Ureter (tissue), 1 donor: Measurements from ENCODE around the gene TMEM222. TPM values are rescaled to one million over a fixed set of nuclear protein-coding genes. Genes with fewer than 3 reads are reported as not detected.
A peak's percentile ranks its signal among the peaks of the same experiment; 100 is the strongest.
"Not testable (repeated sequence)": the region's sequence is repeated elsewhere in the genome, so short reads cannot be mapped to it uniquely, and the experiment has no call there.

Experiments used
- DNase-seq: peaks from one replicate; pipeline ENCODE4 v3.0.0-alpha.2; 2020; ENCODE audit warnings: low spot score
- total RNA-seq: library from RNA; stranded (reverse); gene quantifications from one replicate; pipeline ENCODE4 v1.2.4, GENCODE V29; 2023
- donor health status: DM: yes; HTN: yes; CAD: no.

TMEM222 gene, protein sequence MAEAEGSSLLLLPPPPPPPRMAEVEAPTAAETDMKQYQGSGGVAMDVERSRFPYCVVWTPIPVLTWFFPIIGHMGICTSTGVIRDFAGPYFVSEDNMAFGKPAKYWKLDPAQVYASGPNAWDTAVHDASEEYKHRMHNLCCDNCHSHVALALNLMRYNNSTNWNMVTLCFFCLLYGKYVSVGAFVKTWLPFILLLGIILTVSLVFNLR
- 54.1 TPM for total RNA-seq

DNA sequence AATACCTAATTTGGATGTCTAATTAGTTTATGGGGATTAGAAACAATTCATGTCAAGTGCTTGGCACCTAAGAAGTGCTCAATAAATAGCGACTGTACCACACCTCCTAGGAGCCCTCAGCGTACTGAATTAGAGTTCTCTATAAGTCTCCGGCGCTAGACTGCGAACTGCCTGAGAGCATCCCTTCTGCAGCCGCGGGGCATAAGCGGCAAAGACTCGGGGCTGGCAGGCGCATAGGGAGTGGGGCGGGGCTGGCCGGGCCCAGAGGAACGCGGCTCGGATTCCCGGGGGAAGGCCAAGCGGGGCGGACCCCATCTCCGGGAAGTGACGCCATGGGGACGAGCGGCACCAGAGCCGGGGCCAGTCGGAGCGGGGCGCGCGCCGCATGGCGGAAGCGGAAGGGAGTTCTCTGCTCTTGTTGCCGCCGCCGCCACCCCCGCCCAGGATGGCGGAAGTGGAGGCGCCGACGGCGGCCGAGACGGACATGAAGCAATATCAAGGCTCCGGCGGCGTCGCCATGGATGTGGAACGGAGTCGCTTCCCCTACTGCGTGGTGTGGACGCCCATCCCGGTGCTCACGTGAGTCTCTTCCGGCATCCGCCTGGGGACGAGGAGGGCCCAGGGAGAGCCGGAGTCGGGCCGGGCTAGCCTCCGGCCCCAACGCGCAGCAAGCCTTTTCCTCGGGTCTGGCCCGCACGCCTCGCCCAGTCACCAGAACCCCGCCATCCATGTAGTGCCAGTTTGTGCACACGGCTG is at the start of gene TMEM222:
TSS of gene TMEM222 (plus strand) at position 351 of the 756 bp plus-strand sequence. CDS start at position 386, 35 bp downstream.
- peak; percentile 98 for DNase-seq

DNA sequence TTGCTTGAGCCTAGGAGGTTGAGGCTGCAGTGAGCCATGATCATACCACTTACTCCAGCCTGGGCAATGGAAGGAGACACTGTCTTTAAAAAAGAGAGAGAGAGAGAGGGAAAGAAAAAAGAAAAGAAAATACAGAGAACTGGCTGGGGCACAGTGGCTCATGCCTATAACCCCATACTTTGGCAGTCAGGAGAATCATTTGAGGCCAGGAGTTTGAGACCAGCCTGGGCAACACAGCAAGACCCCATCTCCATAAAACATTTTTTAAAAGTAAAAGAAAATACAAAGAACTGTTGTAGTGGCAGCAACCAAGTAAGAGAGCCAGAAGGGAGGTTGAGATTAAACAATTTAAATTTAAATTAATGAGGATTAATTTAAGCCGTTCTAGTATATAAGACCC is 47.8 kb upstream of the TMEM222 start:
- no peak for DNase-seq

DNA sequence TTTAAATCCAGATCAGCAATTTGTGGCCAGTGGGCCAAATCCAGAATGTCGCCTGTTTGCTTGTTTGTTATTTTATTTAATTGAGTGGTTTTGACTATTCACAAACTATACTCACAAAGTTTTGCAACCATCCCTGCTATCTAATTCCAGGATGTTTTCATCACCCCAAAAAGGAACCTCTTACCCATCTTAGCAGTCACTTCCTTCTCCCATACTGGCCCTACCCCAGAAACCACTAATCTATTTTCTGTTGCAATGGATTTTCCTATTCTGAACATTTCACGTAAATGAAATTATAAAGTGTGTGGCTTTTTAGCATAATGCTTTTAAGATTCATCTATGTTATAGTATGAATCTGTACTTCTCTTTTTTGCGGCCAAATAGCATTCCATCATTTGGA is 46.3 kb upstream of the TMEM222 start:
- DNase-seq: no peak

DNA sequence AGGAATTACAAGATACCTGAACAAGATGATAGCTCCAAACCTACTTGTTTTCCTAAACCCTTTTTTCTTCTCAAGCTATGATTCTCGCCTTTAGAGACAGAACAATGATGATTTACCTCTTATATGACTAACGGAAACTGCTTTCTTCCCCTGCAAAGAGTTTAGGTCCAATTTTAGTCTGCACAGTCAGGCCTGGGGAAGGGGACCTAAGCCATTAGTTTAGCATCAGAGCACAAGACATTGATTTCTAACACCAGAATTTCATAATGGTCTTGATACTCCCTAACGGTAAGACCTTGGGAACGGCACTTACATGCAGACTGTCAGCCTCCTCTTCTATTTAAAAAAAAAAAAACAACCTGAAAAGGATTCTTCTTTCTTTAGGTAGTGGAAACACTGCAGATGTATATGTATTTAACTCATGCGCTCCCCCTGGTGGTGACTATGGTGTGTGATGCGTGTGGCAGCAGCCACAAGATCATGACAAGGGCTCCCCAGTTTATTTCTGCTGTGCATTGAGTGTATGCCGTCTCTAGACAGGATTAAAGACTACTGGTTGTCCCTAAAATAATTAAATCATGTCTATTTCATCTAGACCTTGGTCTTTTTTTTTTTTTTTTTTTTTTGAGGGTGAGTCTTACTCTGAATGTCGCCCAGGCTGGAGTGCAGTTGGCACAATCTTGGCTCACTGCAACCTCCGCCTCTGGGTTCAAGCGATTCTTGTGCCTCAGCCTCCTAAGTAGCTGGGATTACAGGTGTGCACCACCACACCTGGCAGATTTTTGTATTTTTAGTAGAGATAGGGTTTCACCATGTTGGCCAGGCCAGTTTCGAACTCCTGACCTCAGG is 37.3 kb upstream of the TMEM222 start:
- DNase-seq: peak; percentile 89

DNA sequence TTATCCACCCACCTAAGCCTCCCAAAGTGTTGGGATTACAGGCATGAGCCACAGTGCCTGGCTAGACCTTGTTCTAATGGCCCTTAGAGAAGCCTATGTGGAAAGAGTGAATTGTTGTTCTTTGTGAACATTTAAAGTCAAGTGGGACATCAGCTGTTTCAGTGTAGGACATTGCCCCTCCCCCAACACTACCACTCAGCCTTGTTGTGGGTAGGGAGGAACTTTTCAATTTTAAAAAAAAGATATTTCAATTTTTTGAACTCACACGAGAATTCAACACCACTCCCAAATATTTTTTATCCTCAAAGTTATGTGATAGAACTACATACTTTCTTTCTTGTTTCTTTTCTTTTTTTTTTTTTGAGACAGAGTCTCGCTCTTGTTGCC is 36.7 kb upstream of the TMEM222 start:
- DNase-seq: no peak

DNA sequence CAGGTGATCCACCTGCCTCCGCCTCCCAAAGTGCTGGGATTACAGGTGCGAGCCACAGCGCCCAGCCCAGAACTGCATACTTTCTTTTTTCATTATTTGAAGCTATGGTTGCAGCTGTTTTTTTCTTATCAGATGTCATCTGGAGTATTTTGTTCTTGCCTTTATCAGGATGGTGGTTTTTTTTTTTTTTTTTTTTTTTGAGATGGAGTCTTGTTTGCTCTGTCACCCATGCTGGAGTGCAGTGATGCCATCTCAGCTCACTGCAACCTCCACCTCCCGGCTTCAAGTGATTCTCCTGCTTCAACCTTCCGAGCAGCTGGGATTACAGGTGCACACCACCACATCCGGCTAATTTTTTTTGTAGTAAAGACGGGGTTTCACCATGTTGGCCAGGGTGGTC is 36.1 kb upstream of the TMEM222 start:
- not testable (repeated sequence) for DNase-seq

DNA sequence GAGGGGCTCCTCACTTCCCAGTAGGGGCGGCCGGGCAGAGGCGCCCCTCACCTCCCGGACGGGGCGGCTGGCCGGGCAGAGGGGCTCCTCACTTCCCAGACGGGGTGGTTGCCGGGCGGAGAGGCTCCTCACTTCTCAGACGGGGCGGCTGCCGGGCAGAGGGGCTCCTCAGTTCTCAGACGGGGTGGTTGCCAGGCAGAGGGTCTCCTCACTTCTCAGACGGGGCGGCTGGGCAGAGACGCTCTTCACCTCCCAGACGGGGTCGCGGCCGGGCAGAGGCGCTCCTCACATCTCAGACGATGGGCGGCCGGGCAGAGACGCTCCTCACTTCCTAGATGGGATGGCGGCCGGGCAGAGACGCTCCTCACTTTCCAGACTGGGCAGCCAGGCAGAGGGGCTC is 32.8 kb upstream of the TMEM222 start:
- DNase-seq: not testable (repeated sequence)

DNA sequence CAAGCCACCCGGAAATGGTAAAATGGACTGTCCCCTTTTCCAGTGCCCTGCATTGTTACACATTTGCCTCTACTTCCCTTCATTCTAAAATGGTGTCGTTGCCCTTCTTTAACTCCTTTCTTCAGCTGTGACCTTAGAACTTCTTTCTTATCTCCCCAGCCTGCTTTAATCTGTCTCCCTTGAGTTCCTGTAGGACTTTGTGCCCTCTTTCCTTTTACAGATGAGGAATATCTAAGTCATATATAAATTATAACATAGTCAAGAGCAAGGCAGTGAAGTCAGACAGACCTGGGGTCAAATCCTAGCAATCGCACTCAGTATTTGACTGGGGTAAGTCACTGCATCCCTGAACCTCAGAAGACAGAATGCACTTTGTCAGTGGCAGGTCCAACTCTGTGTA is 31.4 kb upstream of the TMEM222 start:
- no peak for DNase-seq

DNA sequence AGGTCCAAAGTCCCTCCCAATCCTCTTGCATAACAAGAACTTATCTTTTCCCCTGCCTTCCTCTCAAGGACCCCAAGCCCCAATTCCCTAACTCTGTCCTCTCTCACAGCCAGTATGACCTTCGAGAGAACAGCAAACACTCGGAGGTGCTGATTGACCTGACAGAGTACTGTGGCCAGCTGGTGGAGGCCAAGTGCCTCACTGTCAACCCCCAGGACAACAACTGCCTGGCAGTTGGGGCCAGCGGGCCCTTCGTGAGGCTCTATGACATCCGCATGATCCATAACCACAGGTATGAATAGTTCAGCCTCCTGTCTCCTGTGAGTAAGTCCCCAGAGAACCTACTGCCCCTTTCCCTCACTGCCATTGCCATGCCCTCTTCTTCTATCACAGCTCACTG is 29.9 kb upstream of the TMEM222 start:
- no peak for DNase-seq

DNA sequence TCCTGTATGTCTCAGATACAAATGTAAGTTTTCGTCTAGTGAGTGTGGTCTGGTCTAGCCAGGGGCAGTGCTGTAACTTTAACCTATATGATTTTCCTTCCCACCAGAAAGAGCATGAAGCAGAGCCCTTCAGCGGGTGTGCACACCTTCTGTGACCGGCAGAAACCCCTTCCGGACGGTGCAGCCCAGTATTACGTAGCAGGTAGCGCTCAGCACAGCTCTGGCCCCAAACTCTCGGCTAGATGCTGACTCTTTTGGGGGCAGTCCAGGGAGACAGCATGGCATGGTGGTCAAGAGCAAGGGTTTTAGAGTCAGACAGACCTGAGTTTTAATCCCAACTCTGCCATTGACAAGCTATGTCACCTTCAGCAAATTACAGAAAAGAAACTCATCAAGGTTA is 28.0 kb upstream of the TMEM222 start:
- no peak for DNase-seq

DNA sequence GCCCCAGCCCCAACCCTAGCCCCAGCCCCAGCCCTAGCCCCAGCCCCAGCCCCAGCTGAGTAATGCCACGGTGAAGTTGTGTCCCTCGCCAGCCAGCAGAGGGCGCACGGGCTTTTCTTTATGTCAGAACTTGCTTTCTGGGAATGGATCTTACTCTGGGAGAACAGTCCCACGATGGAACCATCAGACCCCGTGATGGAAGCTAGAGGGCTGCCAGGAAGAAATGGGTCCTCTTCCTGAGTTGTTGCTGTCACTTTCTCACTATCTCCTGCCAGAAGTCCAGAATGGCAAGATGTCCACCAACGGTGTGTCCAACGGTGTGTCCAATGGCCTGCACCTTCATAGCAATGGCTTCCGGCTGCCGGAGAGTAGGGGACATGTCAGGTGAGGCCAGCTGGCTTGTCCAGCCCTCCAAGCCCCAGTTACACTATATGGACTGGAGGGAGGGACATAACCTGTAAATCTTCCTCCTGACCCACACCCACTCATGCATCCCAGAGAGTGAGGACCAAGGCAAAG is 25.1 kb upstream of the TMEM222 start:
- peak; percentile 74 for DNase-seq

DNA sequence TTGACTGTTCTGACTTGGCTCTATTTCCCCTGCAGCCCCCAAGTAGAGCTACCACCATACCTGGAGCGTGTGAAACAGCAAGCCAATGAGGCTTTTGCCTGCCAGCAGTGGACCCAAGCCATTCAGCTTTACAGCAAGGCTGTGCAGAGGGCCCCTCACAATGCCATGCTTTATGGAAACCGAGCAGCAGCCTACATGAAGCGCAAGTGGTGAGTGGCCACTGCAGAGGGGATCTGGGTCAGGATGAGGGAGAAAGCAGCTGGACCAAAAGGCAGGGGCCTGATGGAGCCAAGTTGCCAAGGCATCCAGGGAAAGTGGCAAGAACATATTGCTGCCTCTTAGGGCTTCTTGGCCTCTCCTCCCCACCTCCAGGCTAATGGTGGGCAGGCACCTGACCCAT is 24.1 kb upstream of the TMEM222 start:
- DNase-seq: no peak

DNA sequence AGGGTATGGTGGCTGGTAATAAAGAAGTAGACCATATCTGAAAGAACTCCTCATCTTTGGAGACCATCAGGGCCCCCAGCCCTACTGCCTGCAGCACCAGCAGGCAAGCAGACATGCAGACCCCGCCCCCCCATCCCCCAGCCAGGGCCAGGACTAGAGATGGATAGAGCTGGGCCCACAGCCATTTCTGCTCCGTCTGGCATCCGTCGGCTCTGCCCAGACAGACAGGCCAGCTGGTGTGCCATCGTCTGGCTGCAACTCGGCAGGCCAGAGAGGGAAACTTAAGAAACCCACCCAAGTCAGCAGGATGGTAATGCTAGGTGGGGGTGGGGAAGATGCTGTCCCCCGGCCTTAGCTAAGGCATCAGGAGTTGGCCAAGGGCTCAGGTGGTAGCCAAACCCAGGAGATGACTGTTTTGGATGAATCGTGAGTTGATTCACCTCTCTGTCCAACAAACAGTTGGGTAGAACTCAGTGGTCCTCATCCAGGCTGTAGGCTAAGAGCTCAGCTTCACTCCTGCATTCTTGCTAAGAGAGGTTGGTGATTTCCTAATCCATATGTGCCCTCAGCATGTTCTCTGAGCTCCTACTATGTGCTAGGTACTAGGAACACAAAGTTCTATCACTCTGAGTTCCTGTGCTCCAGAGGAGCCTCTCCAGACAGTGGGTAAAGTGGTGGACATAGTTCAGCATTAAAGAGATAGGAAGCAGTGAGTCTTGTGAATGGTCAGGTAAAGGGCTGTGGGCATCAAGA is 23.2 kb upstream of the TMEM222 start:
- DNase-seq: no peak

DNA sequence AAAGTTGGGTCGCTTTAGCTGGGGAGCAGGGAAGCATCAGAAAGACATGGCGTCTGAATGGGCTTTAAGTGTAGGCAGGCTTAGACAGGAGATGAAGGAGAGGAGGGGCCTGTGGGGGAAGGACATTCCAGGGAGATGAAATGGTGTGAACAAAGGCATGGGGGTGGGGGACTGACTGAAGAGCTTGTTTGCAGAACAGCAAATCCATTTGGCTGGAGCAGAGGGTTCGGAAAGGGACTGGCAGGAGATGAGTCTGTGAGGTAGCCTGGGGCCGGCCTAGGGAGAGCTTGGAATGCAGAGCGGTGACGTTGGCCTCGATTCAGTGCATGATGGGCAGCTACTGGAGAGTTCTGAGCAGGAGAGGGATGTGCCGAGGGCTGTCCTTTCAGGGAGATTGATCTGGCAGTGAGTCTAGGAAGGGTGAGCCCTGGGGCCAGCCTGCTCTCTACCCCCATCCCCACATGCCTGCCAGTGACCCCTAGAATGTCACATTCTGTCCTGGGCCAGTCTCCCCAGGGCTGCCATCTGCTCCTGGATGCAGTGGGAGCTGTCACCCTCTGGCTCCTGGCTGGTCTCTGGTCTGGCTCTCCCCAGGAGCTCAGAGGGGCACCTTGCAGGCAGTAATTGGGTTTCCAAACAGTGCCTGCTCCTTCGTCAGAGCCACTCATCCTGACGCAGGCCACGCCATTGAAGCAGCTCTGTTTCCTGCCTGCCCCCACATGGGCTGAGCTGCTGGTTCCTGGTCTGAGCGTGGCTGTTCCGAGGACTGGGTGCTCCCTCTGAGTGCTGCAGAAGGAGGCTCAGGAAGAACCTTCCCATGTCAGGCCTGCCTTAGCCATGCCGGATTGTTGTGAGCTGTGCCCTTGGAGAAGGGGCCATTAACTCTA is 22.3 kb upstream of the TMEM222 start:
- peak; percentile 85 for DNase-seq

DNA sequence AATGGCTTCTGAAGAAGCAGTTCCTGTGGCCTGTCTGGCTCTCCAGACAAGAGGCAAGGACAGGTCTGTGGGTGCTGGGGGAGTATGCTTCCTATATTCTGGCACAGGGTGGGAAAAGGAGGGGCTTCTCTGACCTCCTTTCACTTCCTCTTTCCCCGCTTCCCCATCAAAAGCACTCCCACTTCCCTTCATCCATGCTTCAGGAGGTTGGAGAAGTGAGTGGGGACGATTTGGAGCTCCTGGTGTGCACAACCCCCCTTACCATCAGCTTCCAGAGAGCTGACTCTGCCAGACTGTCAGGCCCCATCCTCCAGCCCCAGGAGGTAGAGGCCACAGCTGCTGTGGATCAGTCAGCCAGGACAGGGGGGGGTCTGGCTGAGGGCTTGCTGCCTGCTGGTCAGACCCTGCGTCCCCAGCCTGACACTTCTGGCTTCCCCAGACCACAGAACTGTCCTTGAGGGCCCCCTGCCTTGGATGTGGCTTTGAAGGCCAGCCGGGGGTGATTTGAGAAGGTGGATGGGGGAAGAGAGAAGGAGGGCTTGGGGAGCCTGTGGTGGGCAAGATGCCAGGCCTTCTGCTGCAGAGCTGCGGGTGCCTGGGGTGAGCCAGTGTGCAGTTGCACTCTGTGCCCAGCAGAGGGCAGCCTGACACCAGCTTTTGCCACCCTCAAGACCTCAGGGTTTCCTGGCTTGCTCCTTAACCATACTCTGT is 21.5 kb upstream of the TMEM222 start:
- DNase-seq: peak; percentile 88

DNA sequence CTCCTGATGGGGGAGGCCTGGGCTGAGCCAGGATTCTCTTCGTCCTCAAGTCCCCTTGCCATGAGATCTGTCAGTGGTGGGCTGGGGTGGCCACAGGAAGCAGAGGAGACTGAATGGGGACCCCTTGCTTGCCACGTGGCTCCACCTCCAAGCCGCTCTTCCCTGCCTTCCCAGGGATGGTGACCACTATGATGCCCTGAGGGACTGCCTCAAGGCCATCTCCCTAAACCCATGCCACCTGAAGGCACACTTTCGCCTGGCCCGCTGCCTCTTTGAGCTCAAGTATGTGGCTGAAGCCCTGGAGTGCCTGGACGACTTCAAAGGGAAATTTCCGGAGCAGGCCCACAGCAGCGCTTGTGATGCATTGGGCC is 20.9 kb upstream of the TMEM222 start:
- DNase-seq: no peak

DNA sequence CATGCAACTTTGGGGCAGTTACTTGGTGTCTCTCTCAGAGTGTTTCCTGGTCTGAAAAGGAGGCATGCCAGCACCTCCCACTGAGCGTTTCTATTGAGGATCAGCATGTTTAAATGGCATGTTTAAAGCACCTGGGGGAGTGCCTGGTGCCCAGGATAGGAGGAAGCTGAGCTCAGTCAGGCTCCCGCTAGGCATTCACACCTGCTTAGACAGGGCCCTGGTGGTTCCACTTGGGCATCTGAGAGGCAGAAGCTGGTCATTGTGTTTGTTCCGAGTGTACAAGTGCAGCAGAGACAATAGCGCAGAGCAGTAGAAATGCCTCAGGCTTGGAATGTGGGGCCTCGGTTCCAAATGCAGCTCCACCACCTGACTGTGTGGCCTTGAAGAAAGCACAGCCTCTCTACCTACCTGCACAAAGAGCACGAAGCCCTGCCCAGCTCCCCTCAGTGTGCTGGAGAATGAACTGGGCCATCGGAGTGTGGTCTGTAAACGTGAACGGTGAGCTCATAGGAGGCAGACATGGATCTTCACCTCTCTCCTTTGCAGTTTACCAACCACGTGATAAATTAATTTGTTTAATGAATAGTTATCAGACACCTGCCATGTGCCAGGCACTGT is 20.3 kb upstream of the TMEM222 start:
- DNase-seq: no peak

DNA sequence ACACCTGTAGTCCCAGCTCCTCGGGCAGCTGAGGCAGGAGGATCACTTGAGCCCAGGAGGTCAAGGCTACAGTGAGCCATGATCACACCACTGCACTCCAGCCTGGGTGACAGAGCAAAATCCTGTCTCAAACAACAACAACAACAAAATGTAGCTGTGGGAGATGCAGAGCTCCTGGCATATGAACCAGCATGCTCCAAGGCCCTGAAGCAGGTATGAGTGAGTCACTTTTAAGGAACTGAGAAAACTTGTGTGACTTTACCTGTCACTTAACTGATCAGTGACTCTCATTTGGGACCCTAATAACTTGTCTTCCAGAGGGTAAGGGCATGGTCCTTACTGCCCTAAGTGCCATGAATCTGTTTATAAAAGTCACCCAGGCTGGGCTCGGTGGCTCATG is 19.4 kb upstream of the TMEM222 start:
- DNase-seq: no peak

DNA sequence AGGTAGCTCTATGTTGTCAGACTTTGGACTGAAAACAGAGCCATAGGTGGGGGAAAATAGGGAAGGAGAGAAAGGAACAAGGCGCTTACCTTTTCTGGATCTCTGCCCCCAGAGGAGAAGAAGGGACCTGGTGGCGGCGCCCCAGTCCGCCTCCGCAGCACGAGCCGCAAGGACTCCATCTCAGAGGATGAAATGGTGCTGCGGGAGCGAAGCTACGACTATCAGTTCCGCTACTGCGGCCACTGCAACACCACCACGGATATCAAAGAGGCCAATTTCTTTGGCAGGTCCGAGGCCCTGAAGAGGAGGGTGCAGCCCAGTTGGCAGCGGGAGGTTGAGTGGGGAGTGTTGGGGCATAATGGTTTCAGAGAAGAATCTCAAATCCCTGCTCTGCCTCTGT is 18.5 kb upstream of the TMEM222 start:
- DNase-seq: no peak

DNA sequence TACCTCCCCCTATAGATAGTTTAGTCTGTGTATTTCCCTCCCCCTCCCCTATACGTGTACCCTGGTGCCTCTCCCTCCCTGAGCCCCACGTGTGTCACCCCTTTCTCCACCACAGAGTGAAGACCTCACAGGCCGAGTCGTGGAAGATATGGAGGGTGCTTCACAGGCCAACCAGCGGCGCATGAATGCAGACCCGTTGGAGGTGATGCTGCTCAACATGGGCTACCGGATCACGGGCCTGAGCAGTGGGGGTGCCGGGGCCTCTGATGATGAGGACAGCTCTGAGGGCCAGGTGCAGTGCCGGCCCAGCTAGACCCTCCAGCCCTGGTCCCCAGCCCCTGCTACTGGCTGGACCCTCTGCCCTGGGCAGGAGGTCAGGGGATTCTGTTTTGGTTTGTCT is 15.9 kb upstream of the TMEM222 start:
- DNase-seq: no peak
